ENCODE measurements around the gene PIH1D2. TPM values are rescaled to one million over a fixed set of nuclear protein-coding genes. Genes with fewer than 3 reads are reported as not detected.
"Not testable (repeated sequence)": the region's sequence is repeated elsewhere in the genome, so short reads cannot be mapped to it uniquely, and the experiment has no call there.

The PIH1D2 gene
- total and polyA plus RNA-seq, 4 donors: 5.1 to 14.5 (median 10.0) TPM

DNA sequence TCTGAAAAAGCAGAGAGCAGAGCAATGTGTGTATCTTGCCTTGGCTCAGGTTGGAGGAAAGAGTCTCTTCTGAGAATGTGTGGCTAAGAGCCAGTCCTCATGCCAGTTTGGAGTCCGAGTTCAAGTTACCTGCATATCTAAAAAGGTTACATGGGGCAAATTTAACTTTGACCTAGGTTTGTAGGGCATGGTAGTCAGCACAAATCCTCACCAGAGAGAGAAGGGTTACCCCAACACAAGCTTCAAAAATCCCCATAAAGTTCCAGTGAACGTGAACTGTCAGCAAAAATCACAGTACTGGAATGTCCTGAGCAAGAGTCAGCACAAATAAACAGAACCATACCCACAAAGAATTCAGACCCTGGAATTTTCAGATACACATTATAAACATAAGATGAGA, 26.6 kb upstream of the PIH1D2 start:
- H3K27me3 ChIP-seq (ENCODE audit: control insufficient read depth in 3 of 3, insufficient read depth in 3 of 3, low read length in 2 of 3): no peaks in the 10 kb centered on the region
- H3K27ac ChIP-seq (ENCODE audit: low read depth in 1 of 2, low read length in 1 of 2): no peak overlapping the region
- DNase-seq: no peak
- WGBS, 2 donors: 72 to 80% methylated on average over 2 of the region's 2 CpGs
- H3K36me3 ChIP-seq (ENCODE audit: control insufficient read depth in 4 of 4, insufficient read depth in 4 of 4, low read length in 4 of 4): peaks cover 0 to 11% (median under 1%) of the 10 kb centered on the region in 4 donors
- TF ChIP-seq, protein P1, sequence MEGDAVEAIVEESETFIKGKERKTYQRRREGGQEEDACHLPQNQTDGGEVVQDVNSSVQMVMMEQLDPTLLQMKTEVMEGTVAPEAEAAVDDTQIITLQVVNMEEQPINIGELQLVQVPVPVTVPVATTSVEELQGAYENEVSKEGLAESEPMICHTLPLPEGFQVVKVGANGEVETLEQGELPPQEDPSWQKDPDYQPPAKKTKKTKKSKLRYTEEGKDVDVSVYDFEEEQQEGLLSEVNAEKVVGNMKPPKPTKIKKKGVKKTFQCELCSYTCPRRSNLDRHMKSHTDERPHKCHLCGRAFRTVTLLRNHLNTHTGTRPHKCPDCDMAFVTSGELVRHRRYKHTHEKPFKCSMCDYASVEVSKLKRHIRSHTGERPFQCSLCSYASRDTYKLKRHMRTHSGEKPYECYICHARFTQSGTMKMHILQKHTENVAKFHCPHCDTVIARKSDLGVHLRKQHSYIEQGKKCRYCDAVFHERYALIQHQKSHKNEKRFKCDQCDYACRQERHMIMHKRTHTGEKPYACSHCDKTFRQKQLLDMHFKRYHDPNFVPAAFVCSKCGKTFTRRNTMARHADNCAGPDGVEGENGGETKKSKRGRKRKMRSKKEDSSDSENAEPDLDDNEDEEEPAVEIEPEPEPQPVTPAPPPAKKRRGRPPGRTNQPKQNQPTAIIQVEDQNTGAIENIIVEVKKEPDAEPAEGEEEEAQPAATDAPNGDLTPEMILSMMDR (IDR thresholded peaks at IDR 0.05; ENCODE audit: control extremely low read depth, extremely low read depth): no peak
- peaks cover 0 to 2% (median 0%) of the 10 kb centered on the region in 5 donors for H3K4me1 ChIP-seq (ENCODE audit: control insufficient read depth in 5 of 5, insufficient read depth in 5 of 5, low read length in 5 of 5)
- H3K9me3 ChIP-seq (ENCODE audit: control insufficient read depth in 4 of 4, insufficient read depth in 3 of 4, low read length in 3 of 4): no peaks in the 10 kb centered on the region
- no peak overlapping the region for H3K4me3 ChIP-seq
- ATAC-seq (ENCODE audit: insufficient read depth, low FRiP score): no peak
- H3K9ac ChIP-seq (ENCODE audit: insufficient read depth in 1 of 2, low read length in 2 of 2): no peak overlapping the region

DNA sequence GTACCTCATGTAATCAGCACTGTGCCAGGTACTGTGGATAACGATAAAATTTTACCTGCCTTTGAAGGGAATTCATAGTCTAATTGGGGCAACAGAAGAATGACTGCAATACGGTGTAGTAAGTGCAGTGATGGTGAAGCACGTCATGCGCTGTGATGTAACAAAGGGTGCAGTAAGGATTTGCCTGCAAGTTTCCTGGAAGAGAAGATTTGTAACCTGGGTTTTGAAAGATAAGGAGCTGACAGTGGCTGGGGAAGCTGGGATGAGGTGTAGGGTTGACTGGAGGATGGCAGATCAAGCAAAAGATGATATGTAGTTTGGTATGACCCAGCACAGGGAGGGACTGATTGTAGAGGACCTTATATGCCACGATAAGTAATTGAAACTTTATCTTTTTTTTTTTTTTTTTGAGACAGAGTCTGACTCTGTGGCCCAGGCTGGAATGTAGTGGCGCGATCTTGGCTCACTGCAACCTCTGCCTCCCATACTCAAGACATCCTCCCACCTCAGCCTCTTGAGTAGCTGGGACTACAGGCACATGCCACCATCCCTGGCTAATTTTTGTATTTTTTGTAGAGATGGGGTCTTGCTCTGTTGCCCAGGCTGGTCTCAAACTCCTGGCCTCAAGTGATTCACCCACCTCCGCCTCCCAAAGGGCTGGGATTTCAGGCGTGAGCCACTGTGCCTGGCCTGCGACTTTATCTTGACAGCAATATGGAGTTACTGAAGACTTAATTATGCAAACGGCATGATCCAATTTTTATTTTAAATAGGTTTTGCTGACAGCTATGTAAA, 24.1 kb upstream of the PIH1D2 start:
- DNase-seq (no peak), ATAC-seq (ENCODE audit: insufficient read depth, low FRiP score) (no peak)
- Histone ChIP-seq H3K27me3 (ENCODE audit: control insufficient read depth in 3 of 3, insufficient read depth in 3 of 3, low read length in 2 of 3) (no peaks in the 10 kb centered on the region), H3K9me3 (ENCODE audit: control insufficient read depth in 4 of 4, insufficient read depth in 3 of 4, low read length in 3 of 4) (no peaks in the 10 kb centered on the region), H3K9ac (ENCODE audit: insufficient read depth in 1 of 2, low read length in 2 of 2) (no peak overlapping the region), H3K36me3 (ENCODE audit: control insufficient read depth in 4 of 4, insufficient read depth in 4 of 4, low read length in 4 of 4) (peaks cover 0 to 16% (median 5%) of the 10 kb centered on the region in 4 donors), H3K27ac (ENCODE audit: low read depth in 1 of 2, low read length in 1 of 2) (no peak overlapping the region), H3K4me3 (no peak overlapping the region), H3K4me1 (ENCODE audit: control insufficient read depth in 5 of 5, insufficient read depth in 5 of 5, low read length in 5 of 5) (peaks cover 0 to 2% (median 0%) of the 10 kb centered on the region in 5 donors)
- TF ChIP-seq, protein P1 (IDR thresholded peaks at IDR 0.05; ENCODE audit: control extremely low read depth, extremely low read depth): no peak
- 85 to 93% methylated on average over 11 of the region's 11 CpGs for WGBS, 2 donors

DNA sequence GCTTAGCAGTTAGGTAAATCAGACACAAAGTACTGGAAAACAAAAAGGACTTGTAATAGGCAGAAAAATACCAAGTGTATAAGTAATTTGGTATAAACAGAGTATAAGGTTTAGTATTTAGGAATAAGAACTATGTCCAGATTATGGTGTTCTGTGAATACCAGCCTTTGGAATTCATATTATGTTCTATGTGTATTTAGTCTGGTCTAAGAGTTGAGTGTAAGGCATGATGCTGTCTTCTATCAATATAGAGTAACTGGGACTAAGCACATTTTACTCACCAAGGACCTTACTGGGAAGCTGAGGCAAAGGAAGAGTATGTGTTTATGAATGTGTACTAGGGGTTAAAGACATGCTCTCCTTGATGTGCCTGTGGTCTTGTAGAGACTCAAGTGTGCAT, 22.4 kb upstream of the PIH1D2 start:
- no peaks in the 10 kb centered on the region for H3K9me3 ChIP-seq (ENCODE audit: control insufficient read depth in 4 of 4, insufficient read depth in 3 of 4, low read length in 3 of 4)
- TF ChIP-seq, protein P1 (IDR thresholded peaks at IDR 0.05; ENCODE audit: control extremely low read depth, extremely low read depth): no peak
- H3K4me3 ChIP-seq: no peak overlapping the region
- H3K27me3 ChIP-seq (ENCODE audit: control insufficient read depth in 3 of 3, insufficient read depth in 3 of 3, low read length in 2 of 3): no peaks in the 10 kb centered on the region
- DNase-seq (no peak), ATAC-seq (ENCODE audit: insufficient read depth, low FRiP score) (no peak)
- H3K4me1 ChIP-seq (ENCODE audit: control insufficient read depth in 5 of 5, insufficient read depth in 5 of 5, low read length in 5 of 5): peaks cover 0 to 2% (median 0%) of the 10 kb centered on the region in 5 donors
- peaks cover 7 to 26% (median 10%) of the 10 kb centered on the region in 4 donors for H3K36me3 ChIP-seq (ENCODE audit: control insufficient read depth in 4 of 4, insufficient read depth in 4 of 4, low read length in 4 of 4)
- no peak overlapping the region for H3K27ac ChIP-seq (ENCODE audit: low read depth in 1 of 2, low read length in 1 of 2)
- H3K9ac ChIP-seq (ENCODE audit: insufficient read depth in 1 of 2, low read length in 2 of 2): no peak overlapping the region

DNA sequence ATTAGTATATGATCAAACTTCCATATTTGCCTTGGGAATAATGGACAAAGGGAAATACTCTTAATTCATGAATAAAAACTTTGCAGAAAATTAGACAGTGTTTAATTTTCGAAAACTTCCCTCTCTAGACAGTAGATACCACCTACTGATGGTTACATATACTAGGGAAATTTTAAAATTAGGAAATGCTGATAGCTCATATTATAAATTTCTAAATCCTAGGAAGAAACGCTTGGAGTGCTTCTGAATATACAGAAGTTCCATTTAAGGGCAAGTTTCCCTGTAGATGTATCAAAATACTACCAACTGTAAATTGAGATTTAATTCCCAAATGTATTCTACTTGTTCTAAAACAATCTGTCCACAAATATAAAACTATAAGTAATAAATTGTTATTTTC, 21.5 kb upstream of the PIH1D2 start:
- H3K4me3 ChIP-seq; DNase-seq; H3K4me1 ChIP-seq (ENCODE audit: control insufficient read depth in 5 of 5, insufficient read depth in 5 of 5, low read length in 5 of 5); ATAC-seq (ENCODE audit: insufficient read depth, low FRiP score); H3K27me3 ChIP-seq (ENCODE audit: control insufficient read depth in 3 of 3, insufficient read depth in 3 of 3, low read length in 2 of 3); H3K9me3 ChIP-seq (ENCODE audit: control insufficient read depth in 4 of 4, insufficient read depth in 3 of 4, low read length in 3 of 4); H3K27ac ChIP-seq (ENCODE audit: low read depth in 1 of 2, low read length in 1 of 2); H3K9ac ChIP-seq (ENCODE audit: insufficient read depth in 1 of 2, low read length in 2 of 2): not testable (repeated sequence)
- H3K36me3 ChIP-seq (ENCODE audit: control insufficient read depth in 4 of 4, insufficient read depth in 4 of 4, low read length in 4 of 4): peaks cover 10 to 34% (median 17%) of the 10 kb centered on the region in 4 donors
- WGBS, 2 donors: 96 to 99% methylated on average over 2 of the region's 2 CpGs

Data from lung (tissue), 12 donors.